ENCODE measurements around the gene DPP10.
"Not testable (repeated sequence)": the region's sequence is repeated elsewhere in the genome, so short reads cannot be mapped to it uniquely, and the experiment has no call there.

Gene DPP10

DNA sequence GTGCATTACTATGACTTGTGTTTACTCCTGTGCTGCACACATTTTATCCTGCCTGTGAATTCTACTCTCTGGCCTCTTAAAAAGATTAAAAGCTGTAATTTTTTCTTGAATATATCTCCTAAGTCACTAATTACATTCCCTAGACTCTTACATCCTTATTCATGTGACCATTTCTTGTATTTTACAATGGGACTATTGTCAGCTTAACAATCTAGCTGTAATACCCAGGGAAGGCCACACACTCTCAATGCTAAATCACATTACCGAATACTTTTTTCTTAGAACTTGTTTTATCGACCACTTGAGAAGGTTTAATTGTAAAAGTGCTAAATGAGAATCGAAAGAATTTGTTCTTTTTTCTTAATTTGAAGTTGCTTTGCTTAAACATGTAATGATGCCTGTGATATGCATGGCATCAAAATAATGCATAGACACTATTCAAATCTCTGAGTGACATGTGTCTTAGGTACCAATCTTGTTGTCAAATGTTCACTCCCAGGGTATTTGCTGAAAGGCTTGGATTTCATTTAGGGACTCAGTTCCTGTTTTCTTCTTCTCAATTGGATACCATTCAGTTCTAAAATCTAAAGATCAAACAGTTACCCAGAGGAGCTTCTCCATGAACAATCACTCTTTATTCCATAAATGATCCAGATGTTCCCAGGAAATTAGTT lies 498.5 kb downstream of the DPP10 start:
- Histone ChIP-seq H3K4me1 (ENCODE audit: control insufficient read depth, insufficient read depth, low read length) (no peaks in the 10 kb centered on the region), H3K9me3 (ENCODE audit: control insufficient read depth in 2 of 2, low read length in 2 of 2) (no peaks in the 10 kb centered on the region), H3K27me3 (ENCODE audit: control insufficient read depth in 1 of 2, insufficient read depth in 2 of 2, low read length in 2 of 2) (no peaks in the 10 kb centered on the region), H3K9ac (ENCODE audit: low read length in 2 of 2) (no peak overlapping the region), H3K27ac (ENCODE audit: low read length) (no peak overlapping the region), H3K36me3 (ENCODE audit: control insufficient read depth in 2 of 2, insufficient read depth in 2 of 2, low read length in 2 of 2) (no peaks in the 10 kb centered on the region), H3K4me3 (ENCODE audit: low read length in 2 of 2) (no peak overlapping the region)

DNA sequence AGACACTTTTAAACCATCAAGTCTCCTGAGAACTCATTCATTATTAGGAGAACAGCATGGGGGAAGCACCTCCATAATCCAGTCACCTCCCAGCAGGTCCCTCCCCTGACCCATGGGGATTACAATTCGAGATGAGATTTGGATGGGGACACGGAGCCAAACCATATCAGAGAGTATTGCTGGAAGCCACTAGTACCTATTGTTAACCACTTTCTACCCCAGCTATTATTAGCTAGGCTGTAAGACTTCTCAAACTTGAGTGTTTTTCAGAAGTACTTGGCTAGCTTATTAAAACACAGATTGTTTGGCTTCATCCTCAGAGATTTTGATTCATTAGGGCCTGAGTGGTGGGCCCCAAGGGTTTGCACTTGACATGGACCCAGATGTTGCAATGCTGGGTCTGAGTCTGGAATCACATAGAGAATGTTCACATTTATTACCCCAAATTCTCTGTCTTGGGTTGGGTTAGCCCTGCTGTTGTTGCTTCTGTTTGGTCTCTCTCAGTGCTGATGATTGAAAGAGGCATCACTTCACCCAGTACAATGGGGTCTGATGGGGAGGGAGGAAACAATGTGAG lies 506.9 kb downstream of the DPP10 start:
- Histone ChIP-seq H3K9ac (ENCODE audit: low read length in 2 of 2) (no peak overlapping the region), H3K9me3 (ENCODE audit: control insufficient read depth in 2 of 2, low read length in 2 of 2) (no peaks in the 10 kb centered on the region), H3K4me1 (ENCODE audit: control insufficient read depth, insufficient read depth, low read length) (no peaks in the 10 kb centered on the region), H3K27me3 (ENCODE audit: control insufficient read depth in 1 of 2, insufficient read depth in 2 of 2, low read length in 2 of 2) (no peaks in the 10 kb centered on the region), H3K27ac (ENCODE audit: low read length) (no peak overlapping the region), H3K4me3 (ENCODE audit: low read length in 2 of 2) (no peak overlapping the region), H3K36me3 (ENCODE audit: control insufficient read depth in 2 of 2, insufficient read depth in 2 of 2, low read length in 2 of 2) (no peaks in the 10 kb centered on the region)

DNA sequence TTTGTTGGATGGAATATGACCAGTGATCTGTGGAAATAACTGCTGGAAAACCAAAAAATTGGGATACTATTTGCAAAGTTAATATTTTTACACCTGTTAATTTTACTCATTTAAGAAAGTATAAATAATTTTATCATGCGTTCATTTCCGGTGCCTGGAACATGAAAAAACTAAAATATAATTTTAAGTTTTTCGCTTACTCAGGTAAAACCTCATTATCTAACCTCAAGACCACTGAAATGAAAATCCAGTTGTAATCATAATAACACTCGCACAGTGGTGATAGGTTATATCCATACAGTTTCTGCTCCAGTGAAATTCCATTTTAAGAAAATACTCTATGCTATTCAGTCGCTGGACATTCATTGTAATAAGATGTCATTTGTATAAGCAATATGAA lies 517.9 kb downstream of the DPP10 start:
- Histone ChIP-seq H3K27ac (ENCODE audit: low read length) (no peak overlapping the region), H3K36me3 (ENCODE audit: control insufficient read depth in 2 of 2, insufficient read depth in 2 of 2, low read length in 2 of 2) (no peaks in the 10 kb centered on the region), H3K9ac (ENCODE audit: low read length in 2 of 2) (no peak overlapping the region), H3K4me1 (ENCODE audit: control insufficient read depth, insufficient read depth, low read length) (no peaks in the 10 kb centered on the region), H3K27me3 (ENCODE audit: control insufficient read depth in 1 of 2, insufficient read depth in 2 of 2, low read length in 2 of 2) (no peaks in the 10 kb centered on the region), H3K4me3 (ENCODE audit: low read length in 2 of 2) (no peak overlapping the region), H3K9me3 (ENCODE audit: control insufficient read depth in 2 of 2, low read length in 2 of 2) (peaks cover 0 to 3% of the 10 kb centered on the region in 2 donors)

DNA sequence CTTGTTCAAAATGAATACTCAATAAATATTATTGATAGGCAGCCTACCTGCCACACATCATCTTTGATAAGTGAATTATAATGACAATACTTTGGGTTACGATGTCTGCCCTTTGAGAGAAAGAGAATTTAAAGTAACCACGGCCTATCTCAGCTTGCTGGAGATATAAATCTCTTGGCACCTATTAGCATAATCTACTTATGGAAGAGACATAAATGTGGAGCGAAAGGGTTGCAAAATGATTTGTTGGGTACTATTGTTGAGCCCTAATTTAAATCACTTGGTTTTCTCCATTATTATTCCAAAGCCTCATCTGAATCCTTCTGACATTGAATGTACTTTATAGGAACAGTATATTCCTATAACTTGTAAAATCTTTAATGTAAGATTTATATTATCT lies 520.1 kb downstream of the DPP10 start:
- no peak overlapping the region for H3K9ac ChIP-seq (ENCODE audit: low read length in 2 of 2)
- no peaks in the 10 kb centered on the region for H3K36me3 ChIP-seq (ENCODE audit: control insufficient read depth in 2 of 2, insufficient read depth in 2 of 2, low read length in 2 of 2)
- H3K27me3 ChIP-seq (ENCODE audit: control insufficient read depth in 1 of 2, insufficient read depth in 2 of 2, low read length in 2 of 2): no peaks in the 10 kb centered on the region
- H3K4me3 ChIP-seq (ENCODE audit: low read length in 2 of 2): no peak overlapping the region
- peaks cover 0 to 3% of the 10 kb centered on the region in 2 donors for H3K9me3 ChIP-seq (ENCODE audit: control insufficient read depth in 2 of 2, low read length in 2 of 2)
- H3K4me1 ChIP-seq (ENCODE audit: control insufficient read depth, insufficient read depth, low read length): no peaks in the 10 kb centered on the region
- H3K27ac ChIP-seq (ENCODE audit: low read length): no peak overlapping the region

DNA sequence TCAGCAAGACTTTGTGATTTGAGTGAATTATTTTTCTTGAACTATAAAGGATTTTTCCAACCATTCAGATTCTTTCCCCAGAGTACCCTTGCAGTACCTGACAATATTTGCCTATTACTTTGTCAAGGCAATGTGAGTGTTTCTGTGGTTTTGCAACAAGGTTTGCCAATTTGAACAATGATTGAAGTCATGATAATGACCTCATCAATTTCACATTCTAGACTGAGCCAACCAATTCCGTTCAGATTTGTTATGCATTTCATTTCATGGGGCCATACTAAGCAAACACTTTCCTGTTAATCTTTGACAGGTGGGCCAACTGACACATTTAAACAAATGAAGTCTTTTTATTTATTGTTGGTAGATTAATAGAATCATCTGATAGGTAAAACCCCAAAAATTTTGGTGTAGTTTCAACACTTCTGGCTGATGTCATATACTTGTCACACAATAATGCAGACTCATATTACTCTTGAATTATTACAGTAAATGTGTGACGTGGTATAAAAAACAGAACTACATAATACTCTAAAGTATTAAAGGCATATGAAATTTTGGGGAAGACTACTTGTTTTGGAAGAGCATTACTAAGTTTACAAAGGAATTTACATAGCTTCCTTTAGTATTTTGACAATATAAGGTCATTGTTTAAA lies 526.4 kb downstream of the DPP10 start:
- Histone ChIP-seq H3K9me3 (ENCODE audit: control insufficient read depth in 2 of 2, low read length in 2 of 2) (no peaks in the 10 kb centered on the region), H3K27me3 (ENCODE audit: control insufficient read depth in 1 of 2, insufficient read depth in 2 of 2, low read length in 2 of 2) (no peaks in the 10 kb centered on the region), H3K4me1 (ENCODE audit: control insufficient read depth, insufficient read depth, low read length) (no peaks in the 10 kb centered on the region), H3K27ac (ENCODE audit: low read length) (no peak overlapping the region), H3K9ac (ENCODE audit: low read length in 2 of 2) (no peak overlapping the region), H3K4me3 (ENCODE audit: low read length in 2 of 2) (no peak overlapping the region), H3K36me3 (ENCODE audit: control insufficient read depth in 2 of 2, insufficient read depth in 2 of 2, low read length in 2 of 2) (no peaks in the 10 kb centered on the region)

DNA sequence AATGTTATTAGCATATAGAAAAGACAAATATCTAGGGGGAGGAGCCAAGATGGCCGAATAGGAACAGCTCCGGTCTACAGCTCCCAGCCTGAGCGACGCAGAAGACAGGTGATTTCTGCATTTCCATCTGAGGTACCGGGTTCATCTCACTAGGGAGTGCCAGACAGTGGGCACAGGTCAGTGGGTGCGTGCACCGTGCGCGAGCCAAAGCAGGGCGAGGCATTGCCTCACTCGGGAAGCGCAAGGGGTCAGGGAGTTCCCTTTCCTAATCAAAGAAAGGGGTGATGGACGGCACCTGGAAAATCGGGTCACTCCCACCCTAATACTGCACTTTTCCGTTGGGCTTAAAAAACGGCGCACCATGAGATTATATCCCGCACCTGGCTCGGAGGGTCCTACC lies 561.9 kb downstream of the DPP10 start:
- not testable (repeated sequence) for H3K9me3 ChIP-seq (ENCODE audit: control insufficient read depth in 2 of 2, low read length in 2 of 2); H3K9ac ChIP-seq (ENCODE audit: low read length in 2 of 2); H3K27me3 ChIP-seq (ENCODE audit: control insufficient read depth in 1 of 2, insufficient read depth in 2 of 2, low read length in 2 of 2); H3K27ac ChIP-seq (ENCODE audit: low read length); H3K36me3 ChIP-seq (ENCODE audit: control insufficient read depth in 2 of 2, insufficient read depth in 2 of 2, low read length in 2 of 2); H3K4me3 ChIP-seq (ENCODE audit: low read length in 2 of 2); H3K4me1 ChIP-seq (ENCODE audit: control insufficient read depth, insufficient read depth, low read length)

DNA sequence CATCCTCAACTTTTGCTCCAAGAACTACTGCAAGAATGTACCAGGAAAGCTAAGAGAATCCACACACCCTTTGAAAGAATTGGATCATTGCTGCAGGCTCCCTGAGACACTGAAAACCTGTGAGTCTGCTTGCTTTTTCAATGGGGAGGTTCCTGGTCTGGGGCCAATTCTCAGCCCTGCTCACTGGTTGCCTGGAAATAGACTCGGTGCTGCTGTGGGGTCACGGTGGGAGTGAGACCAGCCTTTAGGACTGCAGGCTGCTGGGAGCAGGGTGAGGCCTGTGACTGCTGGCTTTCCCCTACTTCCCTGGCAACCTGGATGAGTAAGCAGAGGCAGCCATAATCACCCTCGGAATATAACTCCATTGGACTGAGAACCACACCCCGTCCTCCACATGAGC lies 569.3 kb downstream of the DPP10 start:
- H3K9me3 ChIP-seq (ENCODE audit: control insufficient read depth in 2 of 2, low read length in 2 of 2): peaks cover 0 to 4% of the 10 kb centered on the region in 2 donors
- H3K9ac ChIP-seq (ENCODE audit: low read length in 2 of 2): no peak overlapping the region
- H3K4me1 ChIP-seq (ENCODE audit: control insufficient read depth, insufficient read depth, low read length): no peaks in the 10 kb centered on the region
- H3K27ac ChIP-seq (ENCODE audit: low read length): no peak overlapping the region
- H3K4me3 ChIP-seq (ENCODE audit: low read length in 2 of 2): no peak overlapping the region
- H3K36me3 ChIP-seq (ENCODE audit: control insufficient read depth in 2 of 2, insufficient read depth in 2 of 2, low read length in 2 of 2): no peaks in the 10 kb centered on the region
- H3K27me3 ChIP-seq (ENCODE audit: control insufficient read depth in 1 of 2, insufficient read depth in 2 of 2, low read length in 2 of 2): no peaks in the 10 kb centered on the region

DNA sequence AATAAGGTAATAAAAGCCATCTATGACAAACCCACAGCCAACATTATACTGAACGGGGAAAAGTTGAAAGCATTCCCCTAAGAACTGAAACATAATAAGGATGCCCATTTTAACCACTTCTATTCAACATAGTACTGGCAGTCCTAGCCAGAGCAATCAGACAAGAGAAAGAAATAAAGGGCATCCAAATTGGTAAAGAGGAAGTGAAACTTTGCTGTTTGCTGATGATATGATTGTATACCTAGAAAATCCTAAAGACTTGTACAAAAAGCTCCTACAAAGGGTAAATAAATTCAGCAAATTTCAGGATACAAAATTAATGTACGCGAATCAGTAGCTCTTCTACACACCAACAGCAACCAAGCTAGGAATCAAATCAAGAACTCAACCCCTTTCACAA lies 579.6 kb downstream of the DPP10 start:
- H3K4me3 ChIP-seq (ENCODE audit: low read length in 2 of 2); H3K9ac ChIP-seq (ENCODE audit: low read length in 2 of 2); H3K27me3 ChIP-seq (ENCODE audit: control insufficient read depth in 1 of 2, insufficient read depth in 2 of 2, low read length in 2 of 2): not testable (repeated sequence)

DNA sequence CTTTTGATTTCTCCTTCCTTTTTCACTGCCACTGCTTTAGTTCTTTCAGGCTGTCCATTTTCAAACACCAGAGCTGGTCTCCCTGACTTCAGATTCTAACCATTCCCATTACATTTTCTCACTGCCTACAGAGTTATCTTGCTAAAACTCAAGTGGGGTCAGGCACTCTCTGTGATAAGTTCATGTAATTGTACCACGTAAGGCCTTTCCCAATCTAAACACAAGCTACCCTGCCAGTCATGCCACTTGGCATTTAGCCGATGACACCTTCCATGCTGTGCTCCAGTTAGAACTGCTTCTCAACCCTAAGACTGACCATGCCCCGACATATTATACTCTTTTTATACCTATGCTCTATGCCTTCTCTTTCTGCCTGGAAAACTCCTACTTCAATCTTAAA lies 592.4 kb downstream of the DPP10 start:
- Histone ChIP-seq H3K9me3 (ENCODE audit: control insufficient read depth in 2 of 2, low read length in 2 of 2) (no peaks in the 10 kb centered on the region), H3K27ac (ENCODE audit: low read length) (no peak overlapping the region), H3K4me3 (ENCODE audit: low read length in 2 of 2) (no peak overlapping the region), H3K36me3 (ENCODE audit: control insufficient read depth in 2 of 2, insufficient read depth in 2 of 2, low read length in 2 of 2) (no peaks in the 10 kb centered on the region), H3K4me1 (ENCODE audit: control insufficient read depth, insufficient read depth, low read length) (no peaks in the 10 kb centered on the region), H3K27me3 (ENCODE audit: control insufficient read depth in 1 of 2, insufficient read depth in 2 of 2, low read length in 2 of 2) (no peaks in the 10 kb centered on the region), H3K9ac (ENCODE audit: low read length in 2 of 2) (no peak overlapping the region)

More for the DNA sequence above, 579.6 kb downstream of the DPP10 start:
- not testable (repeated sequence) for H3K4me1 ChIP-seq (ENCODE audit: control insufficient read depth, insufficient read depth, low read length); H3K27ac ChIP-seq (ENCODE audit: low read length); H3K9me3 ChIP-seq (ENCODE audit: control insufficient read depth in 2 of 2, low read length in 2 of 2); H3K36me3 ChIP-seq (ENCODE audit: control insufficient read depth in 2 of 2, insufficient read depth in 2 of 2, low read length in 2 of 2)

DNA sequence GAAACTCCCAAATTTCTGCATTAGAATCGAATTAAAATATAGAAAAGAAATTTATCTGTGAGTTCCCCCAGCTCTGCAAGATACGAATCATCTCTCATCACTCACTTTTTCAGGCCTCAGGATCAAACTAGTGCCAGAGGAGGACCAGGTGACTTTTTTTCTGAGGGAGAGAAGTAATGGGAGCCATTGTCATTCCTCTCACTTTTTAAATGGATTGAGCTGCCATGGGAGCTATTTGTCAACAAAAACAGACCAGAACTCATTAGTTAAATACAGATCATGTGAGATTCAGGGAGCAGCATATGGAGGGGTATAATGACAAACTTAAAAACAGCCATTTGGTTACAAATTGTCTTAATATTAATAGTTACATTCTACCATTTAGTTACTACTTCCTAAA lies 594.4 kb downstream of the DPP10 start:
- no peak overlapping the region for H3K27ac ChIP-seq (ENCODE audit: low read length)
- H3K9me3 ChIP-seq (ENCODE audit: control insufficient read depth in 2 of 2, low read length in 2 of 2): no peaks in the 10 kb centered on the region
- no peaks in the 10 kb centered on the region for H3K4me1 ChIP-seq (ENCODE audit: control insufficient read depth, insufficient read depth, low read length)
- H3K36me3 ChIP-seq (ENCODE audit: control insufficient read depth in 2 of 2, insufficient read depth in 2 of 2, low read length in 2 of 2): no peaks in the 10 kb centered on the region
- no peak overlapping the region for H3K4me3 ChIP-seq (ENCODE audit: low read length in 2 of 2)
- H3K9ac ChIP-seq (ENCODE audit: low read length in 2 of 2): no peak overlapping the region
- H3K27me3 ChIP-seq (ENCODE audit: control insufficient read depth in 1 of 2, insufficient read depth in 2 of 2, low read length in 2 of 2): no peaks in the 10 kb centered on the region

DNA sequence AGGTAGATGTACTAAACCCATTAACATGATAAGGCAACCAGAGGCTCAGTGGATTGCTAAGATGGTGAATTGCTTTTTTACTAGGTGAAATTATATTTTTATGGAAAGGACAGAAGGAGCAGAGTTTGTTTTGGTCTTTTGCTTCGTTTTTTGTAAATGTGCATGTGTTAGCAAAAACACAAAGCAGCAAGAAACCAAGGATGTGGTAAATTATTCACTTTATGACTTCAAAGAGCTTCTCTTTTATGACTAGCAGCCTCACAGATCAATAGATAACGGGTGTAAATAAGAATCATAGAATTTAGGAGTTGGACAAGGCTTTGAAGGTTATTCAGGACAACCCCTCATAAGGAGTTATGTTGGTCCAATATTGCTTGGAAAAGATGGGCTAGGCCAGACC lies 615.0 kb downstream of the DPP10 start:
- H3K4me1 ChIP-seq (ENCODE audit: control insufficient read depth, insufficient read depth, low read length): no peaks in the 10 kb centered on the region
- no peaks in the 10 kb centered on the region for H3K36me3 ChIP-seq (ENCODE audit: control insufficient read depth in 2 of 2, insufficient read depth in 2 of 2, low read length in 2 of 2)
- no peak overlapping the region for H3K4me3 ChIP-seq (ENCODE audit: low read length in 2 of 2)
- H3K27ac ChIP-seq (ENCODE audit: low read length): no peak overlapping the region
- peaks cover 0 to 2% of the 10 kb centered on the region in 2 donors for H3K9me3 ChIP-seq (ENCODE audit: control insufficient read depth in 2 of 2, low read length in 2 of 2)
- H3K9ac ChIP-seq (ENCODE audit: low read length in 2 of 2): no peak overlapping the region
- no peaks in the 10 kb centered on the region for H3K27me3 ChIP-seq (ENCODE audit: control insufficient read depth in 1 of 2, insufficient read depth in 2 of 2, low read length in 2 of 2)
